Panc1 (cell line): ENCODE data around the gene TALDO1.

Source experiments
- POLR2AphosphoS5 ChIP-seq: IDR thresholded peaks from 2 replicates; pipeline ENCODE4 v1.6.1; 2012; ENCODE audit warnings: mild to moderate bottlenecking, low read depth, low read length, moderate library complexity
- SIN3A ChIP-seq: IDR thresholded peaks from 2 replicates; pipeline ENCODE4 v1.6.1; 2012; ENCODE audit warnings: low read depth, mild to moderate bottlenecking, low read length, moderate library complexity, borderline replicate concordance; ENCODE audit not compliant: insufficient read depth
- TF ChIP-seq, protein P1 (sequence below): fragments of 450-650 bp; IDR thresholded peaks from 2 replicates; pipeline ENCODE4 v1.5.1; 2017; ENCODE audit warnings: mild to moderate bottlenecking

DNA sequence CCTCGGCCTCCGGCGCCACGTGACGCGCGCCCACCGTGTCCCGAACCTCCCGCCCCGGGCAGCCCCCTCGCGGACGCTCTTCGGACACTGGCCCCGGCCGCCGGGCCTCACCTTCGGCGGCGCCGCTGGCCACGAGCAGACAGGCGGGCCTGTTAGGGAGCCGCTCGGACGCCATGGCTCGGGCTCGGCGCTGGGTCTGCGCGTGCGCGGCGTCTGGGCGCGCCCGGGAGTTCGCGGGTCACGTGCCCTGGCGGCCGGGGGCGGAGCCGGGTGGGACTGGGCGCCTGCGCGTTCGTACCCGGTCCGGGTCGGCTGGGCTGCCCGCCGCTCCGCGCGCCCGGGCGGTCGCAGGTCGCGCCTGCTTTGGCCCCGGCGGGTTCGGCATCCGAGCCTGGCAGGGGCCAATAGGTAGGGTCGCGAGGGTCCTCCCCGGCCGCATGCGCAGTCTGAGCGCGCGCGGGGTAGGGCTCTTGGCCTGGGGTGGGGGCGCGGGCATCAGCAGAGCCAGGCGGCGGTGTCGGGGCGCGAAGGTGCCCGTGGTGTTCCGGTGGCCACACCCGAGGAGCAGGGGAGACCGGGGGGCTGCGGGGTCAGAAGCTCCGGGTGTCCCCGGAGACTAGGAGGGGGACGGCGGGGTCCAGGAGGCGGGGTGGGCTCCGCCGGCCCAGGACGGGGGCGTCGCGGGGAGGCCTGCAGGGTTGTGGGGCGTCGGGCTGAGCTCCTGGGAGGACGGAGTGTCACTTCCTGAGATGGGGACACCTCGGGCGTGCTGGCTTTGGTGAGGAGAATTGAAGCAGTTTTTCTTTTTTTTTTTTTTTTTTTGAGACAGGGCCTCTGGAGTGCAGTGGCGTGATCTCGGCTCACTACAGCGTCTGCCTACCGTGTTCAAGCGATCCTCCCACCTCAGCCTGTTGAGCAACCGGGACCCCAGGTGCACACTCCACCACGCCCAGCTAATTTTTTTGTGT, 30.3 kb downstream of the TALDO1 start, which contains the start of gene GATD1:
- TF ChIP-seq, protein P1, sequence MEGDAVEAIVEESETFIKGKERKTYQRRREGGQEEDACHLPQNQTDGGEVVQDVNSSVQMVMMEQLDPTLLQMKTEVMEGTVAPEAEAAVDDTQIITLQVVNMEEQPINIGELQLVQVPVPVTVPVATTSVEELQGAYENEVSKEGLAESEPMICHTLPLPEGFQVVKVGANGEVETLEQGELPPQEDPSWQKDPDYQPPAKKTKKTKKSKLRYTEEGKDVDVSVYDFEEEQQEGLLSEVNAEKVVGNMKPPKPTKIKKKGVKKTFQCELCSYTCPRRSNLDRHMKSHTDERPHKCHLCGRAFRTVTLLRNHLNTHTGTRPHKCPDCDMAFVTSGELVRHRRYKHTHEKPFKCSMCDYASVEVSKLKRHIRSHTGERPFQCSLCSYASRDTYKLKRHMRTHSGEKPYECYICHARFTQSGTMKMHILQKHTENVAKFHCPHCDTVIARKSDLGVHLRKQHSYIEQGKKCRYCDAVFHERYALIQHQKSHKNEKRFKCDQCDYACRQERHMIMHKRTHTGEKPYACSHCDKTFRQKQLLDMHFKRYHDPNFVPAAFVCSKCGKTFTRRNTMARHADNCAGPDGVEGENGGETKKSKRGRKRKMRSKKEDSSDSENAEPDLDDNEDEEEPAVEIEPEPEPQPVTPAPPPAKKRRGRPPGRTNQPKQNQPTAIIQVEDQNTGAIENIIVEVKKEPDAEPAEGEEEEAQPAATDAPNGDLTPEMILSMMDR, result no peak
- TF ChIP-seq POLR2AphosphoS5, result peak; percentile 95
- TF ChIP-seq SIN3A, result peak; percentile 83; the same call in 1 of the 2 replicates
